HG02571 (cell line): ENCODE data around the gene RBM8A.
A peak's percentile ranks its signal among the peaks of the same experiment; 100 is the strongest.

Source experiments
- ATAC-seq: cut with Tn5 transposase; IDR thresholded peaks from one replicate; pipeline ENCODE4 v1.9.1; 2021; ENCODE audit warnings: mild to moderate bottlenecking, moderate library complexity; ENCODE audit not compliant: unreplicated experiment

The RBM8A gene

GRCh38 chr1:145927063-145927886 is at the start of gene RBM8A:
TSS of gene RBM8A (minus strand) at chr1:145927484. CDS start at chr1:145927426, 58 bp downstream.
- ATAC-seq: peak; percentile 93

GRCh38 chr1:145977016-145977415 is 49.7 kb upstream of the RBM8A start:
- ATAC-seq: no peak

- no peak for ATAC-seq
Measured at GRCh38 chr1:145975216-145975615, 47.9 kb upstream of the RBM8A start.

GRCh38 chr1:145974721-145975120 is 47.4 kb upstream of the RBM8A start:
- no peak for ATAC-seq

GRCh38 chr1:145972580-145972979 is 45.3 kb upstream of the RBM8A start:
- no peak for ATAC-seq

- ATAC-seq: no peak
Measured at GRCh38 chr1:145967288-145967687, 40.0 kb upstream of the RBM8A start.

GRCh38 chr1:145965119-145965744 is 37.9 kb upstream of the RBM8A start:
- no peak for ATAC-seq

- ATAC-seq: peak; percentile 92
Measured at GRCh38 chr1:145964328-145965118, 37.2 kb upstream of the RBM8A start, which contains the start of the genes ANKRD34A and POLR3GL. TSS of gene ANKRD34A (minus strand) at chr1:145964575. CDS start at chr1:145961759, 2,816 bp downstream. TSS of gene POLR3GL (plus strand) at chr1:145964690. CDS start at chr1:145974866, 10,176 bp downstream.

- ATAC-seq: no peak
Measured at GRCh38 chr1:145963265-145964019, 36.2 kb upstream of the RBM8A start.

- no peak for ATAC-seq
Measured at GRCh38 chr1:145962157-145963102, 35.1 kb upstream of the RBM8A start.

- ATAC-seq: no peak
Measured at GRCh38 chr1:145961425-145962156, 34.3 kb upstream of the RBM8A start.

GRCh38 chr1:145961109-145961424 is 33.8 kb upstream of the RBM8A start:
- no peak for ATAC-seq

- ATAC-seq: no peak
Measured at GRCh38 chr1:145960468-145961108, 33.3 kb upstream of the RBM8A start.

GRCh38 chr1:145959957-145960467 is 32.7 kb upstream of the RBM8A start:
- ATAC-seq: no peak

- ATAC-seq: no peak
Measured at GRCh38 chr1:145959333-145959732, 32.0 kb upstream of the RBM8A start.

GRCh38 chr1:145958734-145959133 is 31.4 kb upstream of the RBM8A start:
- ATAC-seq: no peak

GRCh38 chr1:145957443-145958319 is 30.4 kb upstream of the RBM8A start, which contains the start of gene LIX1L:
TSS of gene LIX1L (minus strand) at chr1:145958017. CDS start at chr1:145957927, 90 bp downstream.
- peak; percentile 85 for ATAC-seq
